Stimulated activated naive B cell treated with anti-CD40 and anti-IgM and Interleukin-4, amounts not matched to agents 10 μg/mL and 1 μg/mL and 100 μg/mL, for 72 hours (primary cell): ENCODE measurements around the gene SKIC8.
"Not testable (repeated sequence)": the region's sequence is repeated elsewhere in the genome, so short reads cannot be mapped to it uniquely, and the experiment has no call there.

ENCODE experiments used
- ATAC-seq, 2 donors: fragments of 150-1000 bp; cut with Tn5 transposase; replicated peaks; 2 replicates each; pipeline ENCODE4 v1.10.0; 2021; ENCODE audit warnings: moderate library complexity in 1 of 2
- DNase-seq: peaks from one replicate; pipeline ENCODE4 v3.0.0; 2021
- H3K27ac Mint-ChIP-seq: one replicate; pipeline ENCODE4 v1.8.0; 2022; ENCODE audit warnings: mild to moderate bottlenecking, mixed read lengths
- H3K27me3 Mint-ChIP-seq, 2 donors: one replicate each; pipeline ENCODE4 v1.8.0; 2022; ENCODE audit warnings: mixed read lengths in 2 of 2
- H3K36me3 Mint-ChIP-seq, 2 donors: one replicate each; pipeline ENCODE4 v1.8.0; 2022; ENCODE audit warnings: mixed read lengths in 2 of 2, mild to moderate bottlenecking in 1 of 2
- H3K4me1 Mint-ChIP-seq, 2 donors: one replicate each; pipeline ENCODE4 v1.8.0; 2022; ENCODE audit warnings: mixed read lengths in 2 of 2, mild to moderate bottlenecking in 1 of 2
- H3K4me3 Mint-ChIP-seq, 2 donors: one replicate each; pipeline ENCODE4 v1.8.0; 2022; ENCODE audit warnings: mild to moderate bottlenecking in 2 of 2, mixed read lengths in 2 of 2, moderate library complexity in 1 of 2
- H3K9me3 Mint-ChIP-seq, 2 donors: one replicate each; pipeline ENCODE4 v1.8.0; 2022; ENCODE audit warnings: mixed read lengths in 2 of 2, mild to moderate bottlenecking in 1 of 2

Gene SKIC8

DNA sequence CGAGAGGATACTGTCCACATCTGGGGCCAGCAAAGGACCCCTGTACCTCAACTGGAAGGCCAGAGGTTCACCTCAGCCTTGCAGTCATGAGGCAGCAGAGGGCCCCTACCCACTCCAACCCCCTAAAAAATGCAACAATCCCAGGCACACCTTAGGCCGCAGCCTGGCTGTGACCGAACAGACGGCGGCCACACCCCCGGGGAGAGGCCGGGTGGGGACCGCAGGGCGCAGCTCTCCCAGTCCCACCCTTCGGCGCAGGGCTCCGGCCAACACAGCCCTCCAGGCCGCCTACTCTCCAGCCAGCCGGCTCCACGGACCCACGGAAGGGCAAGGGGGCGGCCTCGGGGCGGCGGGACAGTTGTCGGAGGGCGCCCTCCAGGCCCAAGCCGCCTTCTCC lies 35.5 kb downstream of the SKIC8 start:
- DNase-seq = no peak
- Mint-ChIP-seq H3K4me3 (peak overlapping the region; percentile 37 to 86), H3K27ac (no peak overlapping the region), H3K4me1 (peaks cover 0 to 9% of the 10 kb centered on the region in 2 donors), H3K36me3 (peaks cover 0 to 6% of the 10 kb centered on the region in 2 donors), H3K9me3 (no peaks in the 10 kb centered on the region), H3K27me3 (peaks cover 0 to 9% of the 10 kb centered on the region in 2 donors)
- ATAC-seq = no peak

GRCh38 chr15:78263351-78263781 lies 36.0 kb downstream of the SKIC8 start:
- Mint-ChIP-seq H3K9me3 (no peaks in the 10 kb centered on the region), H3K36me3 (peaks cover 0 to 3% of the 10 kb centered on the region in 2 donors), H3K27me3 (peaks cover 0 to 9% of the 10 kb centered on the region in 2 donors), H3K4me1 (peaks cover 0 to 9% of the 10 kb centered on the region in 2 donors), H3K4me3 (peak overlapping the region; percentile 37 to 56), H3K27ac (peak overlapping the region; percentile 4)
- DNase-seq (no peak), ATAC-seq (no peak)

DNA sequence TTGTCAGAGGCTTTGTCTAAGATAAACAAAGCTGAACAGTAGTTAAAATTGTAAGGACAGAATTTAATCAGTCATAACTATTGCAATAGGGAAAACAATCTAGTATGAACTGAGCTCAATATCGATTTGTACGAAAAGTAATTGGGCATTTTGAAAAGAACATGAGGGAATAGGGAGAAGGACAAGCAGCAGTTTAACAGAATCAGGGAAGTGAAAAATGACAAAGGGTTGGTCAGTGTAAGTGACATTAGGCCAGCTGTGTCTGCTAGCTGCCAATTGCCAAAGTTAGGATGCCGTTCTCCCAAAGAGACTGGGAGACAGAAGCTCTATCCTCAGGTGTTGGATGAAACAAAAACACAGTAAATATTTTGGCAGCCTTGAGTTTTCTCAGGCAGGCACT lies 38.3 kb downstream of the SKIC8 start:
- ATAC-seq (no peak), DNase-seq (no peak)
- Mint-ChIP-seq H3K36me3 (no peaks in the 10 kb centered on the region), H3K27me3 (peaks cover 0 to 3% of the 10 kb centered on the region in 2 donors), H3K9me3 (no peaks in the 10 kb centered on the region), H3K4me1 (peaks cover 0 to 4% of the 10 kb centered on the region in 2 donors), H3K27ac (no peak overlapping the region), H3K4me3 (no peak overlapping the region)

DNA sequence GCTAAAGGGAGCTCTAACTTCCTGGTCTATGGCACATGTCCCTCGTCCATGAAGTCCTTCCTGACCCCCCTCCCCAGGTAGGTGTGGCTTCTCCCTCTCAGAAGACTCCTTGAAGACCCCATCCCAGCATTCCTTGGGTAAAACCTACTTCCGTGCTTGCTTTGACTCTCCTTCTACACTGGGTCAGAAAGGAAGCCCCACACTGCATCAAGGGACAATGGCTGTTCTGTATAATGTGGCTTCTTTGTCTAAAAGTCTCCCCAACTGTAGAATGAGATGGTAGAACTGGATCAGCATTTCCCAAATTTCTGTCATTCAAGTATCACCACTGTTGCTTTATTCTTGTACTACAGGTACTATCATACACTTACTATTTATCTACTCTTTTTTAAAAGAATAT lies 38.9 kb downstream of the SKIC8 start:
- H3K27ac Mint-ChIP-seq = no peak overlapping the region
- DNase-seq = no peak
- no peaks in the 10 kb centered on the region for H3K4me1 Mint-ChIP-seq
- H3K36me3 Mint-ChIP-seq = no peaks in the 10 kb centered on the region
- H3K4me3 Mint-ChIP-seq = no peak overlapping the region
- no peaks in the 10 kb centered on the region for H3K9me3 Mint-ChIP-seq
- peaks cover 0 to 3% of the 10 kb centered on the region in 2 donors for H3K27me3 Mint-ChIP-seq
- ATAC-seq = no peak

- no peak overlapping the region for H3K4me3 Mint-ChIP-seq
- H3K4me1 Mint-ChIP-seq = no peaks in the 10 kb centered on the region
- peaks cover 0 to 3% of the 10 kb centered on the region in 2 donors for H3K27me3 Mint-ChIP-seq
- no peak for ATAC-seq
- DNase-seq = no peak
- H3K36me3 Mint-ChIP-seq = no peaks in the 10 kb centered on the region
- H3K27ac Mint-ChIP-seq = no peak overlapping the region
- no peaks in the 10 kb centered on the region for H3K9me3 Mint-ChIP-seq
Observed at GRCh38 chr15:78259232-78259631, 40.2 kb downstream of the SKIC8 start.

DNA sequence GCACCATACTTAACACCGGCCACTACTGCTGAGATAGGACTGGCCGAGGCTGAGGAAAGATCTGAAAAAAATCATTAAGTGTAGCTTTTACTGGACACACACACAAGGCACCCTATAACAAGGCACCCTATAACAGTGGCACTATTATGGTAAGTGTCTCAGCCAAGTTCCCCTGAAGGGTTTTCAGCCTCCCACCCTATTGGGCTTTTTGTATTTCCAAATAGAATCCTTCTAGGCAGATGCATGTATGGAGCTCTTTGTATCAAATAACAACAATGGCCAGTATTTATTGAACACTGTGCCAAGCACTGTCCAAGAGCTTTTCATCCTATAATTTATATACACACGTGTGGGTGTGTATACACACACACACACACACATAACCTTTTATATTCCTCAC lies 41.7 kb downstream of the SKIC8 start:
- Mint-ChIP-seq H3K27me3 (peaks cover 0 to 3% of the 10 kb centered on the region in 2 donors), H3K4me1 (no peaks in the 10 kb centered on the region), H3K27ac (no peak overlapping the region), H3K36me3 (no peaks in the 10 kb centered on the region), H3K9me3 (no peaks in the 10 kb centered on the region), H3K4me3 (no peak overlapping the region)
- ATAC-seq (no peak), DNase-seq (no peak)

- no peak for DNase-seq
- no peak for ATAC-seq
- Mint-ChIP-seq H3K4me1 (no peaks in the 10 kb centered on the region), H3K27ac (no peak overlapping the region), H3K36me3 (no peaks in the 10 kb centered on the region), H3K4me3 (no peak overlapping the region), H3K27me3 (peaks cover 0 to 3% of the 10 kb centered on the region in 2 donors), H3K9me3 (no peaks in the 10 kb centered on the region)
Observed at GRCh38 chr15:78256044-78256437, 43.4 kb downstream of the SKIC8 start.

DNA sequence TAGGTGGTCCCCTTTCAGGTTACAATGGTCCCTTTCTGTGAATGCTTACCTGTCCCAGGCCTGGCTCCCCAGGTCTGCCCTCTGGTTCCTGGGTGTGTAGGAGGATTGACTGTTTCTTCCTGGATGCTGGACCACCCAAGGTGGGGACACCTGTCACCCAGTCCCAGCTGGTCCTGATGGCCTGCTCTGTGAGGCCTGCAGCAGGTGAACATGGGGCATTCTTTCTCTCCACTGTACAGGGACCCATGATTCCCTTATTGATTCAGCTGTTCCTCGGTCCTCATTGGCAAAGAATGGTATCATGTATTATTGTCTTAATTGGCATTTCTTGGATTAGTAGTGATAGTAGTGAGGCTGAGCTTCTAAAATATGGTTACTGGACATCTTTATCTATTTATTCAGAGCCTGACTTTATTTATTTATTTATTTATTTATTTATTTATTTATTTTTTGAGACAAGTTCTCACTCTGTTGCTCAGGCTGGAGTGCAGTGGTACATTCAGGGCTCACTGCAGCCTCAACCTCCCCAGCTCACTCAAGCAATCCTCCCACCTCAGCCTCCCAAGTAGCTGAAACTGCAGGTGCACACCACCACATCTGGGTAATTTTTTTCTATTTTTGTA lies 43.9 kb downstream of the SKIC8 start:
- Mint-ChIP-seq H3K4me3 (no peak overlapping the region), H3K36me3 (no peaks in the 10 kb centered on the region), H3K27me3 (peaks cover 0 to 3% of the 10 kb centered on the region in 2 donors), H3K4me1 (no peaks in the 10 kb centered on the region), H3K9me3 (no peaks in the 10 kb centered on the region), H3K27ac (no peak overlapping the region)
- ATAC-seq (no peak), DNase-seq (no peak)

DNA sequence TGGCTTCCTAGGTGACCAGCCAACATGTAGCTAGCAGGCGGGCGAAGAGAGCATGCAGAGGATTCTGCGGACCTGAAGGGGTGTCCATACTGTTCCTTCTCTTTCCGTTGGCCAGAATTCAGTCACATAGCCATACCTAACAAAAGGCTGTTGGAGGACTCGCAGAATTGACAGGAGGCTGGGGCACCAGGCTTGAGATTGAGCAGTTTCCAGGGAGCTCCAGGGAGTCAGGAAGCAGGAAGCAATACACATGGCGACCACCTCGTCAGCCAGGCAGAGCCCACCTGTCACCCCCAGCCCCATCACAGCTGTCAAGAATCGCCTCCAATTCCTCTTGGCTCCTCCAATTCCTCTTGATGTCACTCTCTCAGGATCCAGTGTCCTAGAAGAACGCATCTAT lies 48.3 kb downstream of the SKIC8 start:
- no peaks in the 10 kb centered on the region for H3K27me3 Mint-ChIP-seq
- DNase-seq = no peak
- H3K36me3 Mint-ChIP-seq = no peaks in the 10 kb centered on the region
- no peak overlapping the region for H3K27ac Mint-ChIP-seq
- no peaks in the 10 kb centered on the region for H3K4me1 Mint-ChIP-seq
- no peak for ATAC-seq
- no peaks in the 10 kb centered on the region for H3K9me3 Mint-ChIP-seq
- no peak overlapping the region for H3K4me3 Mint-ChIP-seq

GRCh38 chr15:78249131-78249530 lies 50.3 kb downstream of the SKIC8 start:
- Mint-ChIP-seq H3K36me3 (no peaks in the 10 kb centered on the region), H3K4me1 (no peaks in the 10 kb centered on the region), H3K27me3 (no peaks in the 10 kb centered on the region), H3K9me3 (no peaks in the 10 kb centered on the region), H3K27ac (no peak overlapping the region), H3K4me3 (no peak overlapping the region)
- no peak for ATAC-seq
- no peak for DNase-seq

- ATAC-seq = no peak
- Mint-ChIP-seq H3K9me3 (no peaks in the 10 kb centered on the region), H3K27me3 (no peaks in the 10 kb centered on the region), H3K4me1 (no peaks in the 10 kb centered on the region), H3K4me3 (no peak overlapping the region), H3K27ac (no peak overlapping the region), H3K36me3 (no peaks in the 10 kb centered on the region)
- DNase-seq = no peak
Observed at GRCh38 chr15:78247911-78248310, 51.5 kb downstream of the SKIC8 start.

GRCh38 chr15:78245976-78246620 lies 53.3 kb downstream of the SKIC8 start:
- H3K4me1 Mint-ChIP-seq = not testable (repeated sequence)

DNA sequence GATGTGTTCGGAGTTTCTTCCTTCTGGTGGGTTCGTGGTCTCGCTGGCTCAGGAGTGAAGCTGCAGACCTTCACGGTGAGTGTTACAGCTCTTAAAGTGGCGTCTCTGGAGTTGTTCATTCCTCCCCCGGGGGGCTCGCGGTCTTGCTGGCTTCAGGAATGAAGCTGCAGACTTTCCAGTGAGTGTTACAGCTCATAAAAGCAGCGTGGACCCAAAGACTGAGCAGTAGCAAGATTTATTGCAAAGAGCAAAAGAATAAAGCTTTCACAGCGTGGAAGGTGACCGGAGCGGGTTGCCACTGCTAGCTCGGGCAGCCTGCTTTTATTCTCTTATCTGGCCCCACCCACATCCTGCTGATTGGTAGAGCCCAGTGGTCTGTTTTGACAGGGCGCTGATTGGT lies 54.0 kb downstream of the SKIC8 start:
- not testable (repeated sequence) for H3K36me3 Mint-ChIP-seq, ATAC-seq, H3K4me3 Mint-ChIP-seq

More at GRCh38 chr15:78245976-78246620, 53.3 kb downstream of the SKIC8 start:
- H3K9me3 Mint-ChIP-seq, H3K36me3 Mint-ChIP-seq, H3K4me3 Mint-ChIP-seq, ATAC-seq, DNase-seq, H3K27me3 Mint-ChIP-seq, H3K27ac Mint-ChIP-seq: not testable (repeated sequence)

GRCh38 chr15:78244893-78245292 lies 54.5 kb downstream of the SKIC8 start:
- H3K36me3 Mint-ChIP-seq = no peaks in the 10 kb centered on the region

More for the DNA sequence above, 54.0 kb downstream of the SKIC8 start:
- not testable (repeated sequence) for H3K9me3 Mint-ChIP-seq, H3K4me1 Mint-ChIP-seq, H3K27me3 Mint-ChIP-seq, H3K27ac Mint-ChIP-seq, DNase-seq

DNA sequence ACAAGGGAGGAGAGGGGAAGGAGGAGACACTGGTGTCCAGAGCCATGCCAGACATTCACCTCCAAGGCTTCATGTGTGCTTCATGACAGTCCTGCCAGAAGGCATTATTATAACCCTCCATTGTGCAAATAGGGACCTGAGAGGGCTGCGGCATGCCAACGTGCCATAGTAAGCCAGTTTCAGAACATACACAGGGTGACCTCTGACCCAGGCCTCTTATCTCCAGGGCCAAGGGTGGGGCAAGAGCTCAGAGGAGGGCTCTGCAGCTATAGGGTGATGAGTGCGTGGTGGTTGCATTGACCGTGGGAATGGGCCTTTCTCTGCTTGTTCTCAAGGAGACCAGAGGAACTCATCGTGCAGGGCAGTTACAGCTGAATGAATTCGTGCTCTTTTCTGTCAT lies 55.3 kb downstream of the SKIC8 start:
- H3K27ac Mint-ChIP-seq = no peak overlapping the region
- DNase-seq (no peak), ATAC-seq (no peak)
- peaks cover 0 to 2% of the 10 kb centered on the region in 2 donors for H3K27me3 Mint-ChIP-seq
- H3K36me3 Mint-ChIP-seq = no peaks in the 10 kb centered on the region
- no peaks in the 10 kb centered on the region for H3K4me1 Mint-ChIP-seq
- no peak overlapping the region for H3K4me3 Mint-ChIP-seq
- H3K9me3 Mint-ChIP-seq = no peaks in the 10 kb centered on the region

More at GRCh38 chr15:78244893-78245292, 54.5 kb downstream of the SKIC8 start:
- Mint-ChIP-seq H3K4me1 (no peaks in the 10 kb centered on the region), H3K27ac (no peak overlapping the region), H3K27me3 (no peaks in the 10 kb centered on the region), H3K4me3 (no peak overlapping the region), H3K9me3 (no peaks in the 10 kb centered on the region)
- ATAC-seq = no peak
- no peak for DNase-seq
